Naive thymus-derived CD4-positive, alpha-beta T cell (primary cell): ENCODE data around the gene SPINDOC. TPM values are rescaled to one million over a fixed set of nuclear protein-coding genes. Genes with fewer than 3 reads are reported as not detected.

Source experiments
- ATAC-seq: fragments of 150-1000 bp; cut with Tn5 transposase; 2 replicates; pipeline ENCODE4 v1.10.0; 2021; ENCODE audit warnings: mild to moderate bottlenecking, moderate library complexity
- CTCF ChIA-PET: fragments of 350-600 bp; sonication (Branson Sonifier 250); formaldehyde crosslinking; loops from one replicate; lab custom pipeline; 2021; ENCODE audit warnings: antibody characterized with exemption; lab: Charles Lee
- POLR2A ChIA-PET: fragments of 350-600 bp; sonication (Branson Sonifier 250); formaldehyde crosslinking; loops from one replicate; lab custom pipeline; 2021; ENCODE audit warnings: antibody characterized with exemption, inconsistent platforms; lab: Charles Lee
- DNase-seq, 9 donors: peaks; one replicate each; pipeline versions ENCODE4 v3.0.0 to v3.0.0-alpha.2; 2020 to 2022; ENCODE audit warnings: mixed read lengths in 1 of 9
- H3K27ac ChIP-seq: one replicate; pipeline ENCODE4 v1.7.0; 2013; ENCODE audit warnings: mild to moderate bottlenecking, low read depth, low read length, moderate library complexity
- H3K27me3 ChIP-seq, 2 donors: one replicate each; pipeline ENCODE4 v1.7.0; 2013; ENCODE audit warnings: low read length in 2 of 2, mild to moderate bottlenecking in 2 of 2, moderate library complexity in 2 of 2; ENCODE audit not compliant: control insufficient read depth in 2 of 2, insufficient read depth in 2 of 2
- H3K36me3 ChIP-seq, 3 experiments: 1 replicate in 2 of 3; 2 replicates in 1 of 3; pipeline ENCODE4 v1.7.0; 2013; ENCODE audit warnings: low read length in 3 of 3, mild to moderate bottlenecking in 3 of 3, moderate library complexity in 1 of 3; ENCODE audit not compliant: insufficient read depth in 3 of 3, control insufficient read depth in 2 of 3
- H3K4me1 ChIP-seq, 2 donors: one replicate each; pipeline ENCODE4 v1.7.0; 2013; ENCODE audit warnings: low read length in 2 of 2, mild to moderate bottlenecking in 2 of 2, moderate library complexity in 1 of 2; ENCODE audit not compliant: control insufficient read depth in 2 of 2, insufficient read depth in 2 of 2
- H3K4me3 ChIP-seq: 2 replicates; pipeline ENCODE4 v1.7.0; 2013; ENCODE audit warnings: mild to moderate bottlenecking, low read length
- H3K9me3 ChIP-seq, 3 experiments: 1 replicate in 2 of 3; 2 replicates in 1 of 3; pipeline ENCODE4 v1.7.0; 2013; ENCODE audit warnings: low read length in 3 of 3; ENCODE audit not compliant: control insufficient read depth in 2 of 3
- H3K27ac Mint-ChIP-seq, 9 donors: one replicate each; pipeline ENCODE4 v1.8.0; 2020 to 2022; ENCODE audit warnings: mixed read lengths in 9 of 9, mild to moderate bottlenecking in 8 of 9, moderate library complexity in 5 of 9, inconsistent platforms in 2 of 9
- H3K27me3 Mint-ChIP-seq, 5 donors: one replicate each; pipeline ENCODE4 v1.8.0; 2021 to 2022; ENCODE audit warnings: mixed read lengths in 5 of 5, mild to moderate bottlenecking in 1 of 5
- H3K36me3 Mint-ChIP-seq, 5 donors: one replicate each; pipeline ENCODE4 v1.8.0; 2020 to 2022; ENCODE audit warnings: mixed read lengths in 5 of 5, mild to moderate bottlenecking in 3 of 5, inconsistent platforms in 1 of 5
- H3K4me1 Mint-ChIP-seq, 7 donors: one replicate each; pipeline ENCODE4 v1.8.0; 2020 to 2022; ENCODE audit warnings: mixed read lengths in 7 of 7, mild to moderate bottlenecking in 3 of 7, inconsistent platforms in 1 of 7
- H3K4me3 Mint-ChIP-seq, 10 donors: one replicate each; pipeline ENCODE4 v1.8.0; 2020 to 2022; ENCODE audit warnings: mild to moderate bottlenecking in 10 of 10, mixed read lengths in 10 of 10, moderate library complexity in 6 of 10, inconsistent platforms in 2 of 10
- H3K9me3 Mint-ChIP-seq, 11 donors: one replicate each; pipeline ENCODE4 v1.8.0; 2020 to 2022; ENCODE audit warnings: mixed read lengths in 11 of 11, mild to moderate bottlenecking in 4 of 11, inconsistent platforms in 1 of 11, moderate library complexity in 1 of 11
- intact Hi-C, 2 donors: fragments of 100-400 bp; cut with micrococcal nuclease; formaldehyde crosslinking; loops; one replicate each; pipeline ENCODE4 v1.15.1; 2023
- polyA plus RNA-seq, 2 donors: library from polyadenylated mRNA; unstranded; fragments of 300-500 nt; fragmentation: Illumina TruSeq; gene quantifications; one replicate each; pipeline ENCODE4 v1.2.3, GENCODE V29; 2021
- total RNA-seq, 6 experiments: library from RNA in 5 of 6; stranded (reverse) in 5 of 6; gene quantifications; 1 replicate in 5 of 6; 2 replicates in 1 of 6; pipeline ENCODE4 v1.2.3 and lab custom pipeline; 2021 to 2026

SPINDOC gene
- total and polyA plus RNA-seq, 7 experiments from 2014 or later: 0.22 to 42.2 (median 8.2) TPM

DNA sequence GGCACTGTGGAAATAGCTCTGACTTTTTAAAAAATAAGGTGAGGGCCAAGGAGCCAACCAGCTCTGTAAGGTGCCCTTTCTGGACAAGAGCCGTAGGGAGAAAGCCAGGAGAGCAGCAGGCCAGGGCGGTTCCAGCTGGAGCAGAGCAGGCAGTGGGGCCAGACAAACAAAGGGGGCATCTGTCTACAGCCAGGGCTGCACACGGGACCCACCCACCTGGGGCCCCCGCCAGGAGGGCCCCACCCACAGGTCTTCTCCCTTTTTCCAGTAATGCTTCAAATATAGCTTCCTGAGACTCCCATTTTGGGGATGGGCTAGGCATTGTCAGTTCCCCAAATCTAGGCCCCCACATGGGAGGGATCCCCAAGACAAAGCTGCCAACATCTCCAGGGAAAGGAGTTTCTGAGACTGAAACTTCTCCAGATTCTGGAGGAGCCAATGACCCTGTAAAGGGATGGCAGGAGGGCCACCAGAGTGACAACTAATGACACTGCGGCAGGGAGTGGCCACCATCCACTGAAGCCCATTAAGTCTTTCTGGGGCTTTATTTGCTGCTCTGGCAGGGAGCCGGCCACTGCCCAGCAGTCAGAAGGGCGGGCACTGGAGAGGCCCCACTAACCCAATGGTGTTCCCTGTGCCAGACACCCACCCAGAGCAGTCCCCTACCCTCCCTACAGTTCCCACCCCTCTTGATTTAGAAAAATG lies 46.6 kb upstream of the SPINDOC start:
- no peak for ATAC-seq
- H3K4me3 ChIP-seq: no peak overlapping the region
- Mint-ChIP-seq H3K4me3 (peak overlapping the region in 9 of 10 donors; percentile 52 to 99 (median 92)), H3K9me3 (peaks cover 0 to 2% (median 0%) of the 10 kb centered on the region in 11 donors), H3K36me3 (peaks cover 0 to 4% (median 0%) of the 10 kb centered on the region in 5 donors), H3K27ac (peak overlapping the region in 3 of 9 donors; percentile 28 to 68 (median 38)), H3K4me1 (peaks cover 6 to 14% (median 8%) of the 10 kb centered on the region in 7 donors), H3K27me3 (peaks cover 0 to 22% (median 4%) of the 10 kb centered on the region in 5 donors)
- H3K27ac ChIP-seq: no peak overlapping the region
- intact Hi-C loops: loop anchor here (2.0 to 10.0 kb wide), 5 partner anchors 46 to 382 kb away; partner anchors contain the start of genes COX8A (in 1 of the 2), RTN3 (in 1 of the 2) and SPINDOC (in 1 of the 2)
- H3K36me3 ChIP-seq: no peaks in the 10 kb centered on the region
- CTCF ChIA-PET: interaction anchor here (0.6 to 1.3 kb wide), 4 partner anchors 44 to 394 kb away, joined by 3 to 5 read pairs (median 3); partner anchors contain the start of gene MARK2
- POLR2A ChIA-PET: no interaction called here
- peaks cover 0 to 9% of the 10 kb centered on the region in 2 donors for H3K27me3 ChIP-seq
- no peak for DNase-seq
- H3K9me3 ChIP-seq: no peaks in the 10 kb centered on the region
- H3K4me1 ChIP-seq: peaks cover 6 to 9% of the 10 kb centered on the region in 2 donors

DNA sequence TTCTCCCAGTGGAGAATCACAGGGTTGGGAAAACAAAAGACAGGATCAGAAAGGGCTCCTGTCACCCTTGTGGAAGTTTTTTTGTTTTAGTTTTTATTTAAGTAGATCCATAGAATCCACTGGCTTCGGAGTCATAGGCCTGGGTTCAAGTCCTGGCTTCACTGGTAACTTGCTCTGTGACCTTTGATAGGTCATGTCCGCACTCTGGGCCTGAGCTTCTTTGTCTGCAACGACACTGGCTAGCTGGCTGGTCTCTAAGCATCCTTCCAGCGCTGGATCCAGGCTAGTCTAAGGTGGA lies 46.0 kb upstream of the SPINDOC start:
- intact Hi-C loops: loop anchor here (2.0 to 10.0 kb wide), 5 partner anchors 45 to 382 kb away; partner anchors contain the start of genes COX8A (in 1 of the 2), RTN3 (in 1 of the 2) and SPINDOC (in 1 of the 2)
- H3K27ac Mint-ChIP-seq: peak overlapping the region in 8 of 9 donors; percentile 37 to 94 (median 84)
- peaks cover 6 to 14% (median 8%) of the 10 kb centered on the region in 7 donors for H3K4me1 Mint-ChIP-seq
- peaks cover 0 to 4% (median 0%) of the 10 kb centered on the region in 5 donors for H3K36me3 Mint-ChIP-seq
- H3K9me3 Mint-ChIP-seq: peaks cover 0 to 2% (median 0%) of the 10 kb centered on the region in 11 donors
- ATAC-seq: no peak
- Histone ChIP-seq H3K9me3 (no peaks in the 10 kb centered on the region), H3K27ac (peak overlapping the region; percentile 60), H3K27me3 (peaks cover 0 to 9% of the 10 kb centered on the region in 2 donors), H3K36me3 (no peaks in the 10 kb centered on the region), H3K4me3 (peak overlapping the region; percentile 77), H3K4me1 (peaks cover 6 to 9% of the 10 kb centered on the region in 2 donors)
- CTCF ChIA-PET: interaction anchor here (0.7 to 1.3 kb wide), 4 partner anchors 72 to 380 kb away, joined by 3 to 5 read pairs (median 3); partner anchors contain the start of gene MARK2
- H3K27me3 Mint-ChIP-seq: peaks cover 0 to 25% (median 4%) of the 10 kb centered on the region in 5 donors
- peak overlapping the region; percentile 87 to 99 (median 92) for H3K4me3 Mint-ChIP-seq
- POLR2A ChIA-PET: interaction anchor here (1.0 kb wide), 1 partner anchor 70 kb away, joined by 3 read pairs; no protein-coding TSS in a partner anchor
- no peak for DNase-seq

GRCh38 chr11:63767565-63768236 lies 45.6 kb upstream of the SPINDOC start:
- DNase-seq (peak in 8 of 9 donors; percentile 17 to 52 (median 36)), ATAC-seq (peak; percentile 35)
- Histone ChIP-seq H3K36me3 (no peaks in the 10 kb centered on the region), H3K9me3 (no peaks in the 10 kb centered on the region), H3K27me3 (peaks cover 0 to 9% of the 10 kb centered on the region in 2 donors), H3K4me3 (peak overlapping the region; percentile 77), H3K4me1 (peaks cover 6 to 9% of the 10 kb centered on the region in 2 donors), H3K27ac (peak overlapping the region; percentile 60)
- ChIA-PET POLR2A (interaction anchor here (0.6 to 1.0 kb wide), 3 partner anchors 36 to 166 kb away, joined by 3 read pairs; no protein-coding TSS in a partner anchor), CTCF (interaction anchor here (0.7 to 1.7 kb wide), 6 partner anchors 71 to 385 kb away, joined by 3 to 6 read pairs (median 3); partner anchors contain the start of gene MARK2)
- H3K9me3 Mint-ChIP-seq: peaks cover 0 to 2% (median 0%) of the 10 kb centered on the region in 11 donors
- peaks cover 0 to 29% (median 5%) of the 10 kb centered on the region in 5 donors for H3K27me3 Mint-ChIP-seq
- peaks cover 0 to 4% (median 0%) of the 10 kb centered on the region in 5 donors for H3K36me3 Mint-ChIP-seq
- H3K27ac Mint-ChIP-seq: peak overlapping the region; percentile 34 to 94 (median 83)
- intact Hi-C loops: loop anchor here (1.0 to 10.0 kb wide), 10 partner anchors 45 to 381 kb away; partner anchors contain the start of genes SPINDOC (in 2 of the 2), ATL3 (in 1 of the 2), COX8A (in 1 of the 2) and MARK2 (in 1 of the 2)
- peaks cover 6 to 14% (median 8%) of the 10 kb centered on the region in 7 donors for H3K4me1 Mint-ChIP-seq
- peak overlapping the region; percentile 87 to 99 (median 92) for H3K4me3 Mint-ChIP-seq

- peak within 1 kb of the TSS; percentile 77 for H3K4me3 ChIP-seq
- ChIA-PET POLR2A (interaction anchor here (0.6 to 1.0 kb wide), 4 partner anchors 36 to 200 kb away, joined by 3 to 6 read pairs (median 3); no protein-coding TSS in a partner anchor), CTCF (interaction anchor here (0.6 to 1.7 kb wide), 6 partner anchors 70 to 384 kb away, joined by 3 to 6 read pairs (median 3); partner anchors contain the start of gene MARK2)
- peaks cover 6 to 14% (median 8%) of the 10 kb centered on the region in 7 donors for H3K4me1 Mint-ChIP-seq
- peaks cover 6 to 9% of the 10 kb centered on the region in 2 donors for H3K4me1 ChIP-seq
- H3K9me3 ChIP-seq: no peaks in the 10 kb centered on the region
- no peaks in the 10 kb centered on the region for H3K36me3 ChIP-seq
- ATAC-seq: peak; percentile 84
- H3K9me3 Mint-ChIP-seq: peaks cover 0 to 2% (median 0%) of the 10 kb centered on the region in 11 donors
- peak within 1 kb of the TSS; percentile 60 for H3K27ac ChIP-seq
- peaks cover 0 to 35% (median 9%) of the 10 kb centered on the region in 5 donors for H3K27me3 Mint-ChIP-seq
- H3K27me3 ChIP-seq: peaks cover 0 to 9% of the 10 kb centered on the region in 2 donors
- H3K4me3 Mint-ChIP-seq: peak within 1 kb of the TSS; percentile 87 to 99 (median 92)
- peaks cover 0 to 4% (median 0%) of the 10 kb centered on the region in 5 donors for H3K36me3 Mint-ChIP-seq
- intact Hi-C loops: loop anchor here (1.0 to 10.0 kb wide), 8 partner anchors 44 to 380 kb away; partner anchors contain the start of genes SPINDOC (in 2 of the 2), ATL3 (in 1 of the 2), COX8A (in 1 of the 2) and MARK2 (in 1 of the 2)
- peak; percentile 34 to 79 (median 54) for DNase-seq
- peak within 1 kb of the TSS; percentile 34 to 94 (median 83) for H3K27ac Mint-ChIP-seq
Observed at GRCh38 chr11:63768237-63769041, 44.8 kb upstream of the SPINDOC start, which contains the start of gene ZFTA. TSS of gene ZFTA (minus strand) at chr11:63768775. CDS start at chr11:63768622, 153 bp downstream.

DNA sequence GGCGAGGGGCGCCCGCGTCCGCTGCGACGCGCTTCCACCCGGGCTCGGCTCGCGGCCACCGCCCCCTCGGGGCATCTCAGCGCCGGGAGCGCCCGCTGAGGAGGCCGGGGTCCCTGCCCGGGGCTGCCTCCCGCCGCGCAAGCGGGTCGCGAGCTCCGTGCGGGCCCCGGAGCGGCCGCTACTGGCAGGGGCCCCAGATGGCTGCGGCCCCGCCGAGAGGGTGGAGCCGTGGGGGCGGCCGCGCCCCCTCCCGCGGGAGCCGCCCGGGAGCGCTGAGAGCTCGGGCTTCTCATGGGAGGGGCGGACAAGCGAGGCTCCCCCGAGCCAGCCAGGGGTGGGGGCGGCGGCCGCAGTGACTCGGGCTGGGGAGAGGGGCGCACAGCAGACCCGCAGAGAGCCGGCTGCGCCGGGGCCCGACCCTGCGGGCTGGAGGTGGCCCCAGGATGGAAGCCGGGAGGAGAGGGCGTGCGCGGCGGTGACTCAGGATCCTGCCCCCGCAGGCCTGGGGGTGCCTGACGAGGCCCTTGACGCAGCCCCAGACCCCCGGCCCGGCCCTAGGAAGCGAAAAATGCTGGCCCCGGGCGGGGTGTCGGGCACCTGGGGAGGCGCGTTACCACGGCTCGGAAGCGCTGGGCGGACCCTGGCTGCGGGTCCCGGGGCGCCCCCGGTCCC lies 44.1 kb upstream of the SPINDOC start:
- no peak overlapping the region for H3K27ac ChIP-seq
- no peaks in the 10 kb centered on the region for H3K36me3 ChIP-seq
- peaks cover 0 to 9% of the 10 kb centered on the region in 2 donors for H3K27me3 ChIP-seq
- ChIA-PET CTCF (interaction anchor here (1.4 to 1.7 kb wide), 2 partner anchors 174 to 384 kb away, joined by 3 to 6 read pairs; no protein-coding TSS in a partner anchor), POLR2A (interaction anchor here (0.6 kb wide), 1 partner anchor 200 kb away, joined by 6 read pairs; no protein-coding TSS in a partner anchor)
- H3K9me3 ChIP-seq: no peaks in the 10 kb centered on the region
- Mint-ChIP-seq H3K27me3 (peaks cover 0 to 40% (median 9%) of the 10 kb centered on the region in 5 donors), H3K27ac (no peak overlapping the region), H3K36me3 (peaks cover 0 to 4% (median 0%) of the 10 kb centered on the region in 5 donors), H3K4me3 (peak overlapping the region in 5 of 10 donors; percentile 16 to 73 (median 41)), H3K4me1 (peaks cover 6 to 14% (median 8%) of the 10 kb centered on the region in 7 donors), H3K9me3 (peaks cover 0 to 2% (median 0%) of the 10 kb centered on the region in 11 donors)
- intact Hi-C loops: loop anchor here (2.0 to 10.0 kb wide), 5 partner anchors 43 to 206 kb away; partner anchors contain the start of genes SPINDOC (in 2 of the 2), COX8A (in 1 of the 2), MARK2 (in 1 of the 2) and RTN3 (in 1 of the 2)
- peak in 6 of 9 donors; percentile 6 to 60 (median 18) for DNase-seq
- no peak overlapping the region for H3K4me3 ChIP-seq
- peak; percentile 40 for ATAC-seq
- peaks cover 6 to 9% of the 10 kb centered on the region in 2 donors for H3K4me1 ChIP-seq
